ENCODE data around the gene HPSE.

DNA sequence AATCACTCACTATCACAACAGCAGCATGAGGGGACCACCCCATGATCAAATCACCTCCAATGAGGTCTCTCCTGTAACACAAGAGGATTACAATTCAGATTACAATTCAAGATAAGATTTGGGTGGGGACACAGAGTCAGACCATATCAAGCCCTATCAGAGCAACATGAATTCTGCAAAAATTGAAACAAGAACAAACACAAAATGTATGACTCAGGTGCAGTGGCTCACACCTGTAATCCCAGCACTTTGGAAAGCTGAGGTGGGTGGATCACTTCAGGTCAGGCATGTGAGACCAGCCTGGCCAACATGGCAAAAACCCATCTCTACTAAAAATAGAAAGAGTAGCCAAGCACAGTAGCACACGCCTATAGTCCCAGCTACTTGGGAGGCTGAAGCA is 13.4 kb upstream of the HPSE start:
- TF ChIP-seq, protein P1, sequence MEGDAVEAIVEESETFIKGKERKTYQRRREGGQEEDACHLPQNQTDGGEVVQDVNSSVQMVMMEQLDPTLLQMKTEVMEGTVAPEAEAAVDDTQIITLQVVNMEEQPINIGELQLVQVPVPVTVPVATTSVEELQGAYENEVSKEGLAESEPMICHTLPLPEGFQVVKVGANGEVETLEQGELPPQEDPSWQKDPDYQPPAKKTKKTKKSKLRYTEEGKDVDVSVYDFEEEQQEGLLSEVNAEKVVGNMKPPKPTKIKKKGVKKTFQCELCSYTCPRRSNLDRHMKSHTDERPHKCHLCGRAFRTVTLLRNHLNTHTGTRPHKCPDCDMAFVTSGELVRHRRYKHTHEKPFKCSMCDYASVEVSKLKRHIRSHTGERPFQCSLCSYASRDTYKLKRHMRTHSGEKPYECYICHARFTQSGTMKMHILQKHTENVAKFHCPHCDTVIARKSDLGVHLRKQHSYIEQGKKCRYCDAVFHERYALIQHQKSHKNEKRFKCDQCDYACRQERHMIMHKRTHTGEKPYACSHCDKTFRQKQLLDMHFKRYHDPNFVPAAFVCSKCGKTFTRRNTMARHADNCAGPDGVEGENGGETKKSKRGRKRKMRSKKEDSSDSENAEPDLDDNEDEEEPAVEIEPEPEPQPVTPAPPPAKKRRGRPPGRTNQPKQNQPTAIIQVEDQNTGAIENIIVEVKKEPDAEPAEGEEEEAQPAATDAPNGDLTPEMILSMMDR (IDR thresholded peaks at IDR 0.05; ENCODE audit: low read depth, low read length, missing input control): no peak
- TF ChIP-seq TAF1 (conservative IDR thresholded peaks at IDR 0.05): no peak
- TF ChIP-seq, protein P2, sequence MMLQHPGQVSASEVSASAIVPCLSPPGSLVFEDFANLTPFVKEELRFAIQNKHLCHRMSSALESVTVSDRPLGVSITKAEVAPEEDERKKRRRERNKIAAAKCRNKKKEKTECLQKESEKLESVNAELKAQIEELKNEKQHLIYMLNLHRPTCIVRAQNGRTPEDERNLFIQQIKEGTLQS (IDR thresholded peaks at IDR 0.05): no peak
- no peak for TF ChIP-seq EGR1 (IDR thresholded peaks at IDR 0.05; ENCODE audit: low read depth in 2 of 2)
- TF ChIP-seq, protein P3, sequence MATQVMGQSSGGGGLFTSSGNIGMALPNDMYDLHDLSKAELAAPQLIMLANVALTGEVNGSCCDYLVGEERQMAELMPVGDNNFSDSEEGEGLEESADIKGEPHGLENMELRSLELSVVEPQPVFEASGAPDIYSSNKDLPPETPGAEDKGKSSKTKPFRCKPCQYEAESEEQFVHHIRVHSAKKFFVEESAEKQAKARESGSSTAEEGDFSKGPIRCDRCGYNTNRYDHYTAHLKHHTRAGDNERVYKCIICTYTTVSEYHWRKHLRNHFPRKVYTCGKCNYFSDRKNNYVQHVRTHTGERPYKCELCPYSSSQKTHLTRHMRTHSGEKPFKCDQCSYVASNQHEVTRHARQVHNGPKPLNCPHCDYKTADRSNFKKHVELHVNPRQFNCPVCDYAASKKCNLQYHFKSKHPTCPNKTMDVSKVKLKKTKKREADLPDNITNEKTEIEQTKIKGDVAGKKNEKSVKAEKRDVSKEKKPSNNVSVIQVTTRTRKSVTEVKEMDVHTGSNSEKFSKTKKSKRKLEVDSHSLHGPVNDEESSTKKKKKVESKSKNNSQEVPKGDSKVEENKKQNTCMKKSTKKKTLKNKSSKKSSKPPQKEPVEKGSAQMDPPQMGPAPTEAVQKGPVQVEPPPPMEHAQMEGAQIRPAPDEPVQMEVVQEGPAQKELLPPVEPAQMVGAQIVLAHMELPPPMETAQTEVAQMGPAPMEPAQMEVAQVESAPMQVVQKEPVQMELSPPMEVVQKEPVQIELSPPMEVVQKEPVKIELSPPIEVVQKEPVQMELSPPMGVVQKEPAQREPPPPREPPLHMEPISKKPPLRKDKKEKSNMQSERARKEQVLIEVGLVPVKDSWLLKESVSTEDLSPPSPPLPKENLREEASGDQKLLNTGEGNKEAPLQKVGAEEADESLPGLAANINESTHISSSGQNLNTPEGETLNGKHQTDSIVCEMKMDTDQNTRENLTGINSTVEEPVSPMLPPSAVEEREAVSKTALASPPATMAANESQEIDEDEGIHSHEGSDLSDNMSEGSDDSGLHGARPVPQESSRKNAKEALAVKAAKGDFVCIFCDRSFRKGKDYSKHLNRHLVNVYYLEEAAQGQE (IDR thresholded peaks at IDR 0.05): no peak
- TF ChIP-seq YY1 (IDR thresholded peaks at IDR 0.05): no peak
- TF ChIP-seq JUND (IDR thresholded peaks at IDR 0.05): no peak
- no peak for TF ChIP-seq RXRA (IDR thresholded peaks at IDR 0.05)
- TF ChIP-seq, protein P4, sequence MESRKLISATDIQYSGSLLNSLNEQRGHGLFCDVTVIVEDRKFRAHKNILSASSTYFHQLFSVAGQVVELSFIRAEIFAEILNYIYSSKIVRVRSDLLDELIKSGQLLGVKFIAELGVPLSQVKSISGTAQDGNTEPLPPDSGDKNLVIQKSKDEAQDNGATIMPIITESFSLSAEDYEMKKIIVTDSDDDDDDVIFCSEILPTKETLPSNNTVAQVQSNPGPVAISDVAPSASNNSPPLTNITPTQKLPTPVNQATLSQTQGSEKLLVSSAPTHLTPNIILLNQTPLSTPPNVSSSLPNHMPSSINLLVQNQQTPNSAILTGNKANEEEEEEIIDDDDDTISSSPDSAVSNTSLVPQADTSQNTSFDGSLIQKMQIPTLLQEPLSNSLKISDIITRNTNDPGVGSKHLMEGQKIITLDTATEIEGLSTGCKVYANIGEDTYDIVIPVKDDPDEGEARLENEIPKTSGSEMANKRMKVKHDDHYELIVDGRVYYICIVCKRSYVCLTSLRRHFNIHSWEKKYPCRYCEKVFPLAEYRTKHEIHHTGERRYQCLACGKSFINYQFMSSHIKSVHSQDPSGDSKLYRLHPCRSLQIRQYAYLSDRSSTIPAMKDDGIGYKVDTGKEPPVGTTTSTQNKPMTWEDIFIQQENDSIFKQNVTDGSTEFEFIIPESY (IDR thresholded peaks at IDR 0.05): no peak

Measured in liver (tissue), 3 donors.